Parathyroid adenoma (tissue), 2 donors: ENCODE data around the gene KLC3.

ENCODE experiments used
- H2AFZ ChIP-seq: fragments of 300-600 bp; sonication (generic); one replicate; pipeline ENCODE4 v1.7.0; 2017; ENCODE audit warnings: antibody characterized with exemption, mild to moderate bottlenecking
- H3K27ac ChIP-seq: fragments of 300-600 bp; sonication (generic); one replicate; pipeline ENCODE4 v1.7.0; 2017
- H3K27me3 ChIP-seq: fragments of 300-600 bp; sonication (generic); one replicate; pipeline ENCODE4 v1.7.0; 2017; ENCODE audit warnings: low read length; ENCODE audit not compliant: control insufficient read depth, insufficient read depth
- H3K36me3 ChIP-seq: fragments of 300-600 bp; sonication (generic); one replicate; pipeline ENCODE4 v1.7.0; 2017; ENCODE audit warnings: low read length; ENCODE audit not compliant: control insufficient read depth, insufficient read depth
- H3K4me1 ChIP-seq: fragments of 300-600 bp; sonication (generic); one replicate; pipeline ENCODE4 v1.7.0; 2017; ENCODE audit warnings: control low read depth
- H3K4me2 ChIP-seq: fragments of 300-600 bp; sonication (generic); one replicate; pipeline ENCODE4 v1.7.0; 2017; ENCODE audit warnings: low read length
- H3K4me3 ChIP-seq: fragments of 300-600 bp; sonication (generic); one replicate; pipeline ENCODE4 v1.7.0; 2017; ENCODE audit warnings: low read depth, low read length
- H3K79me2 ChIP-seq: fragments of 300-600 bp; sonication (generic); one replicate; pipeline ENCODE4 v1.7.0; 2017; ENCODE audit warnings: control low read depth
- H3K9ac ChIP-seq: fragments of 300-600 bp; sonication (generic); one replicate; pipeline ENCODE4 v1.7.0; 2017; ENCODE audit warnings: mild to moderate bottlenecking
- H3K9me3 ChIP-seq: fragments of 300-600 bp; sonication (generic); one replicate; pipeline ENCODE4 v1.7.0; 2017; ENCODE audit warnings: low read length; ENCODE audit not compliant: control insufficient read depth
- CTCF ChIP-seq: fragments of 300-600 bp; sonication (generic); IDR thresholded peaks from one replicate; pipeline ENCODE4 v1.7.0; 2017; ENCODE audit warnings: antibody characterized with exemption, mild to moderate bottlenecking
- donor health status: primary hyperparathyroidism.

Gene KLC3

GRCh38 chr19:45370410-45371204 is 30.1 kb downstream of the KLC3 start, which contains the start of gene ERCC2:
TSS of gene ERCC2 (minus strand) at chr19:45370573. CDS start at chr19:45370540, 33 bp downstream.
- peak within 1 kb of the TSS; percentile 76 for H3K4me3 ChIP-seq
- peaks cover 2% of the 10 kb centered on the region for H3K79me2 ChIP-seq
- H2AFZ ChIP-seq, result peak within 1 kb of the TSS; percentile 95
- no peaks in the 10 kb centered on the region for H3K27me3 ChIP-seq
- no peaks in the 10 kb centered on the region for H3K36me3 ChIP-seq
- peak within 1 kb of the TSS; percentile 88 for H3K4me2 ChIP-seq
- no peaks in the 10 kb centered on the region for H3K9me3 ChIP-seq
- TF ChIP-seq CTCF, result no peak
- no peak within 1 kb of the TSS for H3K9ac ChIP-seq
- H3K27ac ChIP-seq, result peak within 1 kb of the TSS; percentile 44
- H3K4me1 ChIP-seq, result no peaks in the 10 kb centered on the region

- no peak for TF ChIP-seq CTCF
- H3K27me3 ChIP-seq, result no peaks in the 10 kb centered on the region
- H3K4me1 ChIP-seq, result no peaks in the 10 kb centered on the region
- no peaks in the 10 kb centered on the region for H3K36me3 ChIP-seq
- no peaks in the 10 kb centered on the region for H3K9me3 ChIP-seq
- peak overlapping the region; percentile 13 for H3K4me3 ChIP-seq
- no peak overlapping the region for H3K4me2 ChIP-seq
- H3K27ac ChIP-seq, result peak overlapping the region; percentile 35
- H2AFZ ChIP-seq, result peak overlapping the region; percentile 31
- H3K79me2 ChIP-seq, result no peaks in the 10 kb centered on the region
- no peak overlapping the region for H3K9ac ChIP-seq
Observed at GRCh38 chr19:45376045-45376724, 35.6 kb downstream of the KLC3 start.

GRCh38 chr19:45380107-45380506 is 39.6 kb downstream of the KLC3 start:
- Histone ChIP-seq H3K27ac (no peak overlapping the region), H3K9ac (no peak overlapping the region), H3K36me3 (no peaks in the 10 kb centered on the region), H3K4me2 (no peak overlapping the region), H3K4me3 (no peak overlapping the region), H3K4me1 (no peaks in the 10 kb centered on the region), H3K79me2 (no peaks in the 10 kb centered on the region), H3K9me3 (no peaks in the 10 kb centered on the region), H2AFZ (no peak overlapping the region), H3K27me3 (no peaks in the 10 kb centered on the region)
- TF ChIP-seq CTCF, result no peak

- H3K27me3 ChIP-seq, result no peaks in the 10 kb centered on the region
- H3K4me3 ChIP-seq, result no peak overlapping the region
- H3K4me1 ChIP-seq, result no peaks in the 10 kb centered on the region
- no peaks in the 10 kb centered on the region for H3K79me2 ChIP-seq
- no peak for TF ChIP-seq CTCF
- H3K9me3 ChIP-seq, result no peaks in the 10 kb centered on the region
- H3K9ac ChIP-seq, result no peak overlapping the region
- no peaks in the 10 kb centered on the region for H3K36me3 ChIP-seq
- H3K4me2 ChIP-seq, result no peak overlapping the region
- no peak overlapping the region for H2AFZ ChIP-seq
- no peak overlapping the region for H3K27ac ChIP-seq
Observed at GRCh38 chr19:45382426-45382825, 41.9 kb downstream of the KLC3 start.
